Pancreas (tissue), 10 donors: Measurements from ENCODE around the gene OR7E24. TPM values are rescaled to one million over a fixed set of nuclear protein-coding genes. Genes with fewer than 3 reads are reported as not detected.

ENCODE experiments used
- ATAC-seq, 4 donors: fragments of 200-7000 bp; cut with Tn5 transposase; one replicate each; pipeline versions ENCODE4 v1.8.0 to v1.9.1; 2020; ENCODE audit warnings: mild to moderate bottlenecking in 4 of 4, moderate library complexity in 4 of 4
- DNase-seq, 6 donors: peaks; one replicate each; pipeline ENCODE4 v3.0.0-alpha.2; 2020
- FAIRE-seq: peaks from 2 replicates; lab custom pipeline; 2012; peaks lifted over from hg19 to GRCh38; lab: Jason Lieb, UNC
- H3K27ac ChIP-seq, 4 donors: fragments of 200-600 bp; sonication (generic); 1 replicate in 3 of 4; 2 replicates in 1 of 4; pipeline versions ENCODE4 v1.5.0 to v1.8.0; 2020
- H3K27me3 ChIP-seq, 4 donors: fragments of 200-600 bp; one replicate each; pipeline ENCODE4 v1.8.0; 2021
- H3K36me3 ChIP-seq, 3 donors: fragments of 200-600 bp; sonication (generic) in 1 of 3; one replicate each; pipeline versions ENCODE4 v1.5.0 to v1.8.0; 2020 to 2021
- H3K4me1 ChIP-seq, 3 donors: fragments of 200-600 bp; one replicate each; pipeline ENCODE4 v1.8.0; 2021
- H3K4me3 ChIP-seq, 4 donors: fragments of 200-600 bp; sonication (generic) in 2 of 4; one replicate each; pipeline versions ENCODE4 v1.5.0 to v1.8.0; 2020 to 2021
- H3K9me3 ChIP-seq, 4 donors: fragments of 200-600 bp; one replicate each; pipeline ENCODE4 v1.8.0; 2021
- CTCF ChIP-seq, 4 donors: fragments of 200-600 bp; sonication (generic) in 3 of 4; IDR thresholded peaks; one replicate each; pipeline versions ENCODE4 v1.5.0 to v1.8.0; 2021; ENCODE audit warnings: antibody characterized with exemption in 4 of 4
- WGBS, 2 donors: extraction: QIAGEN DNeasy Blood & Tissue Kit; methylation state at CpG; one replicate each; pipeline ENCODE4 v1.1.7; 2013; 5-methylcytosine and 5-hydroxymethylcytosine counted together
- intact Hi-C, 3 donors: fragments of 100-400 bp; cut with DNase I; formaldehyde crosslinking; loops; one replicate each; pipeline versions ENCODE4 v1.11.1 to v1.14.2; 2022
- polyA plus RNA-seq, 2 donors: library from polyadenylated mRNA; stranded (reverse); fragments of 200-250 nt; gene quantifications; one replicate each; pipeline ENCODE4 v1.2.3, GENCODE V29; 2013
- total RNA-seq, 6 donors: library from RNA; stranded (reverse); fragmentation: NEBNext Ultra II Directional in 4 of 6; extraction: Animal tissue kit (Norgen Biotek cat#: 25700) in 4 of 6; gene quantifications; one replicate each; pipeline versions ENCODE4 v1.2.1 to v1.2.4, GENCODE V29; 2021 to 2023
- donor health status: healthy with polysubstance abuse.
- donor health status: DM: no; HTN: no; CAD: no; lungs with moderate emphysema.
- donor health status: DM: no; HTN: no; CAD: no.
- donor health status: control.
- donor health status: control.
- donor health status: Bipolar disorder and iron deficiency.
- donor health status: DM: yes; HTN: yes; CAD: no.
- donor health status: DM: no; HTN: no; CAD: no.
- donor health status: DM: no; HTN: no; CAD: no.
- donor health status: DM: yes; HTN: yes; CAD: no.

OR7E24 gene
- total and polyA plus RNA-seq, 8 donors: not detected

GRCh38 chr19:9289231-9289884 is 38.6 kb downstream of the OR7E24 start:
- TF ChIP-seq CTCF (IDR thresholded peaks at IDR 0.05): no peak
- DNase-seq (no peak), FAIRE-seq (no peak), ATAC-seq (no peak)
- Histone ChIP-seq H3K4me1 (no peaks in the 10 kb centered on the region), H3K27ac (no peak overlapping the region), H3K4me3 (no peak overlapping the region), H3K9me3 (peaks cover 0 to 5% (median 0%) of the 10 kb centered on the region in 4 donors), H3K36me3 (peaks cover 0 to 7% (median 0%) of the 10 kb centered on the region in 3 donors), H3K27me3 (no peaks in the 10 kb centered on the region)
- intact Hi-C loops: no loop called here
- WGBS, 2 donors: 91 to 96% methylated on average over 2 of the region's 2 CpGs

- Histone ChIP-seq H3K9me3 (peaks cover 0 to 5% (median 0%) of the 10 kb centered on the region in 4 donors), H3K36me3 (peaks cover 8 to 40% (median 22%) of the 10 kb centered on the region in 3 donors), H3K4me3 (no peak overlapping the region), H3K27me3 (no peaks in the 10 kb centered on the region), H3K27ac (no peak overlapping the region), H3K4me1 (no peaks in the 10 kb centered on the region)
- FAIRE-seq: no peak
- no peak for ATAC-seq
- no peak for DNase-seq
- no peak for TF ChIP-seq CTCF (IDR thresholded peaks at IDR 0.05)
- 94% methylated on average over 4 of the region's 4 CpGs for whole genome bisulfite sequencing, 2 donors
- intact Hi-C loops: no loop called here
These were observed 44.7 kb downstream of the OR7E24 start for GRCh38 chr19:9295411-9295849.

- Histone ChIP-seq H3K9me3 (peaks cover 0 to 5% (median 0%) of the 10 kb centered on the region in 4 donors), H3K27me3 (no peaks in the 10 kb centered on the region), H3K36me3 (peaks cover 8 to 45% (median 30%) of the 10 kb centered on the region in 3 donors), H3K4me1 (no peaks in the 10 kb centered on the region), H3K27ac (no peak overlapping the region), H3K4me3 (no peak overlapping the region)
- FAIRE-seq (no peak), ATAC-seq (no peak), DNase-seq (no peak)
- TF ChIP-seq CTCF (IDR thresholded peaks at IDR 0.05): no peak
- 89 to 93% methylated on average over 2 of the region's 2 CpGs for WGBS, 2 donors
- intact Hi-C loops: no loop called here
These were observed 45.6 kb downstream of the OR7E24 start for GRCh38 chr19:9296336-9296735.

Other genes with a start within 250 kb of the OR7E24 start
- gene MUC16, start 240.5 kb upstream of the OR7E24 start, total RNA-seq: under 1 TPM; under 0.01 to 0.97 (median 0.05) TPM
- gene MUC16, start 240.5 kb upstream of the OR7E24 start, polyA plus RNA-seq: under 1 TPM; 0.02 to 0.84 TPM
- gene OR1M1, start 163.9 kb upstream of the OR7E24 start, total RNA-seq: not detected
- gene OR1M1, start 163.9 kb upstream of the OR7E24 start, polyA plus RNA-seq: not detected
- not detected for gene OR7G2, start 143.5 kb upstream of the OR7E24 start, total RNA-seq
- not detected for gene OR7G2, start 143.5 kb upstream of the OR7E24 start, polyA plus RNA-seq
- not detected for gene OR7G1, start 135.2 kb upstream of the OR7E24 start, total RNA-seq
- not detected for gene OR7G1, start 135.2 kb upstream of the OR7E24 start, polyA plus RNA-seq
- not detected for gene OR7G3, start 124.0 kb upstream of the OR7E24 start, total RNA-seq
- not detected for gene OR7G3, start 124.0 kb upstream of the OR7E24 start, polyA plus RNA-seq
- gene ZNF317, start 110.5 kb upstream of the OR7E24 start, total RNA-seq: 10 to 100 TPM; 12.4 to 22.0 (median 13.9) TPM
- gene ZNF317, start 110.5 kb upstream of the OR7E24 start, polyA plus RNA-seq: 10 to 100 TPM; 26.2 to 38.3 TPM
- gene OR7D2, start 72.0 kb upstream of the OR7E24 start, total RNA-seq: not detected
- under 1 TPM; 0.02 to 0.04 TPM for gene OR7D2, start 72.0 kb upstream of the OR7E24 start, polyA plus RNA-seq
- gene OR7D4, start 31.3 kb upstream of the OR7E24 start, total RNA-seq: not detected
- gene OR7D4, start 31.3 kb upstream of the OR7E24 start, polyA plus RNA-seq: not detected
- gene ZNF699, start 58.9 kb downstream of the OR7E24 start, total RNA-seq: 1 to 10 TPM; 1.1 to 3.4 (median 1.7) TPM
- gene ZNF699, start 58.9 kb downstream of the OR7E24 start, polyA plus RNA-seq: 1 to 10 TPM in 1 of 2 donors, under 1 TPM in 1; 0.96 to 1.3 TPM
- gene ZNF559, start 73.2 kb downstream of the OR7E24 start, total RNA-seq: 10 to 100 TPM in 1 of 6 donors, 1 to 10 TPM in 5; 3.2 to 13.0 (median 5.7) TPM
- 10 to 100 TPM; 14.9 to 19.4 TPM for gene ZNF559, start 73.2 kb downstream of the OR7E24 start, polyA plus RNA-seq
- 1 to 10 TPM in 1 of 6 donors, under 1 TPM in 4, not detected in 1; 0.32 to 2.0 (median 0.83) TPM for gene ZNF177, start 112.1 kb downstream of the OR7E24 start, total RNA-seq
- gene ZNF177, start 112.1 kb downstream of the OR7E24 start, polyA plus RNA-seq: 1 to 10 TPM; 1.8 to 4.3 TPM
- 10 to 100 TPM in 1 of 6 donors, 1 to 10 TPM in 5; 5.1 to 11.5 (median 8.1) TPM for gene ZNF266, start 184.6 kb downstream of the OR7E24 start, total RNA-seq
- gene ZNF266, start 184.6 kb downstream of the OR7E24 start, polyA plus RNA-seq: 10 to 100 TPM; 16.1 to 39.1 TPM
- gene ZNF560, start 247.7 kb downstream of the OR7E24 start, total RNA-seq: not detected
- gene ZNF560, start 247.7 kb downstream of the OR7E24 start, polyA plus RNA-seq: under 1 TPM in 1 of 2 donors, not detected in 1; 0.14 TPM